ENCODE data around the gene HEY2. TPM values are rescaled to one million over a fixed set of nuclear protein-coding genes. Genes with fewer than 3 reads are reported as not detected.

The HEY2 gene
- total and polyA plus RNA-seq, 4 donors = 1.0 to 2.0 (median 1.4) TPM

- H3K9me3 ChIP-seq (ENCODE audit: control insufficient read depth in 4 of 4, low read length in 3 of 4) = no peaks in the 10 kb centered on the region
- no peaks in the 10 kb centered on the region for H3K36me3 ChIP-seq (ENCODE audit: control insufficient read depth in 4 of 4, insufficient read depth in 3 of 4, low read depth in 1 of 4, low read length in 3 of 4)
- TF ChIP-seq CTCF (IDR thresholded peaks at IDR 0.05; ENCODE audit: low read depth, low read length, missing input control) = no peak
- TF ChIP-seq FOXA2 (IDR thresholded peaks at IDR 0.05) = no peak
- no peak for TF ChIP-seq SP1 (IDR thresholded peaks at IDR 0.05)
- TF ChIP-seq GABPA (IDR thresholded peaks at IDR 0.05 in 1 of 2, conservative IDR thresholded peaks at IDR 0.05 in 1 of 2) = no peak
- TF ChIP-seq ATF3 (IDR thresholded peaks at IDR 0.05) = no peak
- TF ChIP-seq TAF1 (conservative IDR thresholded peaks at IDR 0.05) = no peak
- no peak for TF ChIP-seq NR2F2 (IDR thresholded peaks at IDR 0.05)
- TF ChIP-seq RAD21 (IDR thresholded peaks at IDR 0.05) = no peak
- TF ChIP-seq FOXA1 (IDR thresholded peaks at IDR 0.05) = no peak
- TF ChIP-seq RXRA (IDR thresholded peaks at IDR 0.05) = no peak
- TF ChIP-seq MAX (IDR thresholded peaks at IDR 0.05) = no peak
- no peak for TF ChIP-seq JUND (IDR thresholded peaks at IDR 0.05)
- no peak for TF ChIP-seq EGR1 (IDR thresholded peaks at IDR 0.05; ENCODE audit: low read depth in 2 of 2)
- no peak for TF ChIP-seq HNF4G (IDR thresholded peaks at IDR 0.05)
- no peak for DNase-seq (ENCODE audit: low spot score)
- H3K4me1 ChIP-seq (ENCODE audit: control insufficient read depth in 4 of 4, insufficient read depth in 4 of 4, low read length in 3 of 4) = peaks cover 2 to 20% (median 7%) of the 10 kb centered on the region in 4 donors
- WGBS = 97% methylated on average over 2 of the region's 2 CpGs
- H3K27ac ChIP-seq (ENCODE audit: low read depth in 1 of 2, low read length in 2 of 2) = no peak overlapping the region
- no peak overlapping the region for H3K9ac ChIP-seq (ENCODE audit: low read depth in 1 of 2, low read length in 2 of 2)
- no peak overlapping the region for H3K4me3 ChIP-seq (ENCODE audit: low read depth in 1 of 3, low read length in 3 of 3)
- H3K27me3 ChIP-seq (ENCODE audit: control insufficient read depth in 4 of 4, insufficient read depth in 4 of 4, low read length in 3 of 4) = no peaks in the 10 kb centered on the region
These were observed 8.1 kb upstream of the HEY2 start for GRCh38 chr6:125741336-125741735.

GRCh38 chr6:125742024-125742423, 7.4 kb upstream of the HEY2 start:
- H3K27me3 ChIP-seq (ENCODE audit: control insufficient read depth in 4 of 4, insufficient read depth in 4 of 4, low read length in 3 of 4) = no peaks in the 10 kb centered on the region
- no peak overlapping the region for H3K4me3 ChIP-seq (ENCODE audit: low read depth in 1 of 3, low read length in 3 of 3)
- no peak overlapping the region for H3K9ac ChIP-seq (ENCODE audit: low read depth in 1 of 2, low read length in 2 of 2)
- 98% methylated on average over 2 of the region's 2 CpGs for WGBS
- DNase-seq (ENCODE audit: low spot score) = no peak
- H3K9me3 ChIP-seq (ENCODE audit: control insufficient read depth in 4 of 4, low read length in 3 of 4) = no peaks in the 10 kb centered on the region
- no peaks in the 10 kb centered on the region for H3K36me3 ChIP-seq (ENCODE audit: control insufficient read depth in 4 of 4, insufficient read depth in 3 of 4, low read depth in 1 of 4, low read length in 3 of 4)
- peaks cover 2 to 22% (median 8%) of the 10 kb centered on the region in 4 donors for H3K4me1 ChIP-seq (ENCODE audit: control insufficient read depth in 4 of 4, insufficient read depth in 4 of 4, low read length in 3 of 4)
- TF ChIP-seq SP1 (IDR thresholded peaks at IDR 0.05) = no peak
- no peak for TF ChIP-seq EGR1 (IDR thresholded peaks at IDR 0.05; ENCODE audit: low read depth in 2 of 2)
- TF ChIP-seq FOXA1 (IDR thresholded peaks at IDR 0.05) = no peak
- no peak for TF ChIP-seq YY1 (IDR thresholded peaks at IDR 0.05)
- no peak for TF ChIP-seq RXRA (IDR thresholded peaks at IDR 0.05)
- TF ChIP-seq FOXA2 (IDR thresholded peaks at IDR 0.05) = no peak
- no peak for TF ChIP-seq ZBTB33 (IDR thresholded peaks at IDR 0.05)
- TF ChIP-seq GABPA (IDR thresholded peaks at IDR 0.05 in 1 of 2, conservative IDR thresholded peaks at IDR 0.05 in 1 of 2) = no peak
- H3K27ac ChIP-seq (ENCODE audit: low read depth in 1 of 2, low read length in 2 of 2) = no peak overlapping the region

All from liver (tissue), 9 donors.